SJSA1 (cell line): ENCODE data around the gene PYDC1. TPM values are rescaled to one million over a fixed set of nuclear protein-coding genes. Genes with fewer than 3 reads are reported as not detected.
A peak's percentile ranks its signal among the peaks of the same experiment; 100 is the strongest.
"Not testable (repeated sequence)": the region's sequence is repeated elsewhere in the genome, so short reads cannot be mapped to it uniquely, and the experiment has no call there.

Experiments
- DNase-seq, 2 experiments: peaks; one replicate each; pipeline ENCODE4 v3.0.0-alpha.2; 2015 to 2020; ENCODE audit warnings: low spot score in 2 of 2, low read depth in 1 of 2
- H3K27ac ChIP-seq: fragments of 250-450 bp; sonication (Bioruptor Pico); 2 replicates; pipeline ENCODE4 v1.5.1; 2020; ENCODE audit warnings: mild to moderate bottlenecking, moderate library complexity
- H3K27me3 ChIP-seq: fragments of 250-450 bp; sonication (Bioruptor Pico); replicated peaks from 2 replicates; pipeline ENCODE4 v1.5.1; 2020; ENCODE audit warnings: mild to moderate bottlenecking, moderate library complexity
- H3K36me3 ChIP-seq: fragments of 250-450 bp; sonication (Bioruptor Pico); 2 replicates; pipeline ENCODE4 v1.5.1; 2020; ENCODE audit warnings: mild to moderate bottlenecking
- H3K4me1 ChIP-seq: fragments of 250-450 bp; sonication (Bioruptor Pico); replicated peaks from 2 replicates; pipeline ENCODE4 v1.6.1; 2021; ENCODE audit warnings: mild to moderate bottlenecking
- H3K4me3 ChIP-seq: fragments of 250-450 bp; sonication (Bioruptor Pico); 2 replicates; pipeline ENCODE4 v1.5.1; 2020; ENCODE audit warnings: mild to moderate bottlenecking
- H3K9me3 ChIP-seq: fragments of 250-450 bp; sonication (Bioruptor Pico); replicated peaks from 2 replicates; pipeline ENCODE4 v1.5.1; 2020; ENCODE audit warnings: mild to moderate bottlenecking
- total RNA-seq: library from RNA; depleted of rRNA; stranded (reverse); fragments of >200 nt; shearing (Covaris generic); gene quantifications from 2 replicates; pipeline ENCODE4 v1.2.3, GENCODE V29; 2014

The PYDC1 gene
- total RNA-seq, 1 experiment from 2014 or later: not detected

DNA sequence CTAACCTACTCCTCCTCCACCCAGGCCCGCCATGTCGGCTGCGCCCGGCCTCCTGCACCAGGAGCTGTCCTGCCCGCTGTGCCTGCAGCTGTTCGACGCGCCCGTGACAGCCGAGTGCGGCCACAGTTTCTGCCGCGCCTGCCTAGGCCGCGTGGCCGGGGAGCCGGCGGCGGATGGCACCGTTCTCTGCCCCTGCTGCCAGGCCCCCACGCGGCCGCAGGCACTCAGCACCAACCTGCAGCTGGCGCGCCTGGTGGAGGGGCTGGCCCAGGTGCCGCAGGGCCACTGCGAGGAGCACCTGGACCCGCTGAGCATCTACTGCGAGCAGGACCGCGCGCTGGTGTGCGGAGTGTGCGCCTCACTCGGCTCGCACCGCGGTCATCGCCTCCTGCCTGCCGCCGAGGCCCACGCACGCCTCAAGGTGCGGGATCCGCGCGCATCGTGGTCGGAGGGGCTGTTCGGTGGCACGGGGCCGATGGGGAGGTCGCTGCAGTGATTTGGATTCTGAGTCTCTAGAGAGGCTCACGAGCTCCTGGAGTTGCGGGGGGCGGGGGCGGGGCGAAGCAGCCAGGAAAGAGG, 2.1 kb downstream of the PYDC1 start:
- H3K27ac ChIP-seq: no peak overlapping the region
- H3K4me3 ChIP-seq: no peak overlapping the region
- H3K27me3 ChIP-seq: peaks cover 60% of the 10 kb centered on the region
- H3K9me3 ChIP-seq: no peaks in the 10 kb centered on the region
- peaks cover 11% of the 10 kb centered on the region for H3K4me1 ChIP-seq
- H3K36me3 ChIP-seq: no peaks in the 10 kb centered on the region
- no peak for DNase-seq

GRCh38 chr16:31213877-31214707, 2.8 kb downstream of the PYDC1 start, which contains the start of gene TRIM72:
TRIM72 (plus strand) TSS chr16:31214119; CDS start chr16:31214739, 620 bp downstream.
- DNase-seq: no peak
- Histone ChIP-seq H3K4me1 (peaks cover 11% of the 10 kb centered on the region), H3K27ac (no peak within 1 kb of the TSS), H3K9me3 (no peaks in the 10 kb centered on the region), H3K36me3 (no peaks in the 10 kb centered on the region), H3K4me3 (no peak within 1 kb of the TSS), H3K27me3 (peaks cover 62% of the 10 kb centered on the region)

- Histone ChIP-seq H3K36me3 (no peaks in the 10 kb centered on the region), H3K27me3 (peaks cover 60% of the 10 kb centered on the region), H3K27ac (no peak overlapping the region), H3K9me3 (no peaks in the 10 kb centered on the region), H3K4me3 (no peak overlapping the region), H3K4me1 (peaks cover 11% of the 10 kb centered on the region)
- DNase-seq: no peak
Measured at GRCh38 chr16:31213342-31213741, 3.6 kb downstream of the PYDC1 start.

GRCh38 chr16:31206776-31207175, 10.2 kb downstream of the PYDC1 start:
- DNase-seq: no peak
- H3K27me3 ChIP-seq: peaks cover 29% of the 10 kb centered on the region

GRCh38 chr16:31204871-31205666, 11.9 kb downstream of the PYDC1 start:
- Histone ChIP-seq H3K27me3 (peaks cover 25% of the 10 kb centered on the region), H3K27ac (no peak overlapping the region), H3K9me3 (no peaks in the 10 kb centered on the region; the same call in 1 of the 2 replicates), H3K4me3 (no peak overlapping the region), H3K36me3 (0 out of 2 replicates have a peak, but pooled peaks cover 5% of the 10 kb centered on the region), H3K4me1 (peaks cover 16% of the 10 kb centered on the region)
- no peak for DNase-seq

More at GRCh38 chr16:31206776-31207175, 10.2 kb downstream of the PYDC1 start:
- Histone ChIP-seq H3K4me3 (no peak overlapping the region), H3K36me3 (0 out of 2 replicates have a peak, but pooled peaks cover 5% of the 10 kb centered on the region), H3K27ac (no peak overlapping the region), H3K4me1 (peaks cover 12% of the 10 kb centered on the region), H3K9me3 (no peaks in the 10 kb centered on the region; the same call in 1 of the 2 replicates)

DNA sequence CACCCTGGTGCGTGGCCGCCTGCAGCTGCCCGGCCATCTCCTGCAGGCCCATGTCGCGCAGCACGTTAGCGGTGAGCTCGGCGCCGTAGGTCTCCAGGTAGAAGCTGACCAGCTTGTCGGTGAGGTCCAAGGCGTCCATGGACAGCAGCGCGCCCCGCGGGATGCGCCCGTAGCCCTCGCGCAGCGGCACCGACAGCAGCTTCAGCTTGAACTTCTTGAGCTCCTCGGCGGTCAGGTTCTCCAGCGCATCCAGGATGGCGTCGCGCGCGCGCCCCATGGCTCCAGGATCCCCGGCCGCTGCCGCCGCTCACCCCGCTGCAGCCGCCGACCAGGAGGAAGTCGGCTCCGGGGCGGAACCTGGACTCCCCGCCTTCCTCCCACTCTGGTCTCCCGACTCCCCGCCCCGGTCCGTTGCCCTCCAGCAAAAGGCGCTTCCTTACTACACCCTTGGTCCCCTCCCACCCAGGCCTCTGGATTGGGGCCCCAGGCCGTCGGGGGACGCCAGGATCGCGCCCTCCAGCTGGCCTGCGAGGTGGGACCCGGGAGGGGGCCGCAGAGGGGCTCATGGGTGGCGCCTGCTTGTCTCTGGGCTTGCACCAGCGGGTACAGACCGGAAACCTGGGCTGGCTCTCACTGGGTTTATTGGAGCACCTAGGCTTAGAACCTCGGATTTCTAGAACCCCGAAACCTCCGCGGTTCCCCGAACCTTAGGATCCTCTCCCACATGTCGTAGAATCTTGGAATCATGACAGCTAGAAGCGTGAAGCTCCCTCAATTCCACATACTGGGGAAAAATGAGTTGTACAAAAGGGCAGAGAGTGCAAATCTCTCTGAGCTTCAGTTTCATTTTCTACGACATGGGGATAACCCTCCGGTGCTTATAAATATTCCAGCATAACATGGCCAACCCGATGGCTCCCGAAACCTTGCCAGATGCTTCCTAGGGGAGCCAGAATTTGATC, 14.2 kb downstream of the PYDC1 start, which contains the start of gene PYCARD:
PYCARD (minus strand) TSS at position 347 of the 962 bp plus-strand sequence; CDS start at position 277, 70 bp downstream.
- no peak within 1 kb of the TSS for H3K27ac ChIP-seq
- no peaks in the 10 kb centered on the region; the same call in 1 of the 2 replicates for H3K9me3 ChIP-seq
- H3K4me3 ChIP-seq: peak within 1 kb of the TSS; percentile 45
- H3K27me3 ChIP-seq: peaks cover 21% of the 10 kb centered on the region
- H3K4me1 ChIP-seq: peaks cover 16% of the 10 kb centered on the region
- peak in 1 of 2 experiments; percentile 32 for DNase-seq
- peaks cover 22% of the 10 kb centered on the region for H3K36me3 ChIP-seq

- H3K4me3 ChIP-seq: peak overlapping the region; percentile 45
- peak in 1 of 2 experiments; percentile 43 for DNase-seq
- H3K36me3 ChIP-seq: peaks cover 31% of the 10 kb centered on the region
- H3K27me3 ChIP-seq: peaks cover 19% of the 10 kb centered on the region
- H3K9me3 ChIP-seq: no peaks in the 10 kb centered on the region; the same call in 1 of the 2 replicates
- H3K4me1 ChIP-seq: peaks cover 16% of the 10 kb centered on the region
- H3K27ac ChIP-seq: no peak overlapping the region
Measured at GRCh38 chr16:31201582-31202413, 15.1 kb downstream of the PYDC1 start.

- Histone ChIP-seq H3K27ac (no peak overlapping the region), H3K36me3 (peaks cover 39% of the 10 kb centered on the region), H3K27me3 (peaks cover 17% of the 10 kb centered on the region), H3K4me1 (peaks cover 16% of the 10 kb centered on the region), H3K4me3 (no peak overlapping the region), H3K9me3 (no peaks in the 10 kb centered on the region; the same call in 1 of the 2 replicates)
- no peak for DNase-seq
Measured at GRCh38 chr16:31200821-31201568, 15.9 kb downstream of the PYDC1 start.

- peaks cover 16% of the 10 kb centered on the region for H3K4me1 ChIP-seq
- not testable (repeated sequence) for DNase-seq, H3K27ac ChIP-seq, H3K4me3 ChIP-seq, H3K9me3 ChIP-seq
- peaks cover 48% of the 10 kb centered on the region for H3K36me3 ChIP-seq
- H3K27me3 ChIP-seq: peaks cover 17% of the 10 kb centered on the region
Measured at GRCh38 chr16:31200111-31200510, 16.8 kb downstream of the PYDC1 start.

DNA sequence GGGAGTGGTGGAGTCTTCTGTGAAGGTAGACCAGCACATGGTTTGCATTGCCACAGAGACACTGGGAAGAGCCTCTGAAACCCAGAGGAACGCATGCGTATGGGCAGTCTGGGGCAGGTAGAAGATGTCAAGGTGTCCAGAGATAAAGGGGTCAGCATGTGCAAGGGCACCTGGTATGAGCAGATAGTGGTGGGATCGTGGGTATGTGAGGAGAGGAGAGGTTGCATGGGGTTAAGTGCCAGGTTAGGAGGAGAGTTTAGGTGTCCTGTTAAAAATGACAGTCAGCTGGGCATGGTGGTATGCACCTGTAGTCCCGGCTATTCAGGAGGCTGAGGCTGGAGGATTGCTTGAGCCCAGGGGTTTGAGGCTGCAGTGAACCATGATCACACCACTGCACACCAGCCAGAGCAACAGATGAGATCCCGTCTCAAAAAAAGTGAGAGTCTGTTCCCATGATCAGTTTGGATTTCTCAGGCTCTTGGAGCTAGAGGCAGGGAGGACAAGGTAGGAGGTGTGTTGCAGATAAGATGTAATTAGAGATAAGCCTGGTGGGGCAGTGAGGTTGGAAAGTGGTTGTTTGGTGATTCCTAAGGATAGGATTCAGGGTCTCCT, 17.4 kb downstream of the PYDC1 start:
- Histone ChIP-seq H3K36me3 (peaks cover 53% of the 10 kb centered on the region), H3K4me1 (peaks cover 16% of the 10 kb centered on the region), H3K4me3 (no peak overlapping the region), H3K9me3 (no peaks in the 10 kb centered on the region; the same call in 1 of the 2 replicates), H3K27ac (no peak overlapping the region), H3K27me3 (peaks cover 17% of the 10 kb centered on the region)
- no peak for DNase-seq

DNA sequence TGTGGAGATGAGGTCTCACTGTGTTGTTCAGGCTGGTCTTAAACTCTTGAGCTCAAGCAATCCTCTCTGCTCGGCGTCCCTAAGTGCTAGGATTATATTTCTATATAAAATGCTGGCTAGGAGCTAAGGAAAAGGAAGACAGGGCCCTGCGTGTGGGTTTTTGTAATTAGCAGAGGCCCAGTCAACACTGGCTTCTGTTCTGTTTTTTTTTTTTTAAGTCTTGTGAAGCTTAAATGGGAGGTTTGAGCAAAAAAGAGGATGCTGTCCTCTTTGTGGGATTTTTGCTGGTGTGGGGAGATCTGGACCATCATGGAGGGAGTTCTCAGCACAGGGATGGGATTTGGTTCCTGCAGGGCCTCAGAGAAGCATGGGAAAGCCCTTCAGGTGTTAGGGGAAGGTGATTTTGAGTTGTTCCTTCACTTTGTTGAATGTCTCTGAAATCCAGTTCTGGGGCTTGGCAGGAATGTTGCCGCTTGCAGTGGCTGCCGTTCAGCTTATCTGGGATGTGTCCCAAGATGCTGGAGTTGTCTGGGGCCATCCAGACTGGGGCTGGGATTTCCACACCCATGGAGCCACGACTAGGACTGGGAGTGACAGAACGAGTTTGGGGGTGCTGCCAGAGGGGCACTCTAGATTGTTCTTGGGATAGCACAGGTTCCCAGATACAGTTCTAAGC, 18.6 kb downstream of the PYDC1 start:
- H3K36me3 ChIP-seq: peaks cover 65% of the 10 kb centered on the region

More for the DNA sequence above, 18.6 kb downstream of the PYDC1 start:
- H3K9me3 ChIP-seq: no peaks in the 10 kb centered on the region; the same call in 1 of the 2 replicates
- peaks cover 16% of the 10 kb centered on the region for H3K27me3 ChIP-seq
- H3K4me3 ChIP-seq: no peak overlapping the region
- no peak for DNase-seq
- H3K4me1 ChIP-seq: peaks cover 16% of the 10 kb centered on the region
- H3K27ac ChIP-seq: no peak overlapping the region
